HepG2 (cell line): ENCODE results near the gene FAM174C. TPM values are rescaled to one million over a fixed set of nuclear protein-coding genes. Genes with fewer than 3 reads are reported as not detected.

Experiments
- ATAC-seq: fragments of 200-7000 bp; cut with Tn5 transposase; 3 replicates; pipeline ENCODE4 v1.9.1; 2020; ENCODE audit warnings: mild to moderate bottlenecking, moderate library complexity
- BruUV-seq: library from RNA; stranded (reverse); fragments of 400-500 nt; replicated peaks from 2 replicates; lab custom pipeline; 2021; lab: Mats Ljungman, UMichigan
- CTCF ChIA-PET: fragments of 300-600 bp; formaldehyde crosslinking; extraction: SDS; loops from one replicate; lab custom pipeline; 2021; ENCODE audit warnings: low total read pairs, inconsistent platforms, low intra/inter-chr PET ratio; lab: Yijun Ruan, JAX
- POLR2A ChIA-PET: fragments of 350-600 bp; sonication (Branson Sonifier 250); formaldehyde crosslinking; loops from one replicate; lab custom pipeline; 2020; ENCODE audit warnings: antibody characterized with exemption, inconsistent platforms; lab: Yijun Ruan, JAX
- DNase-seq: peaks from one replicate; pipeline ENCODE4 v3.0.0-alpha.2; 2015; ENCODE audit warnings: low spot score
- FAIRE-seq: peaks from 3 replicates; lab custom pipeline; 2011; peaks lifted over from hg19 to GRCh38; lab: Jason Lieb, UNC
- H2AFZ ChIP-seq: one replicate; pipeline ENCODE4 v1.6.1; 2011; ENCODE audit warnings: low read length, inconsistent platforms
- H3K27ac ChIP-seq: fragments of 300-600 bp; 3 replicates; pipeline ENCODE4 v1.8.0; 2011; ENCODE audit warnings: mixed run types, mild to moderate bottlenecking, mixed read lengths, low read length, inconsistent platforms; ENCODE audit not compliant: insufficient read depth; ENCODE audit errors: extremely low read length
- H3K27me3 ChIP-seq, 2 experiments: fragments of 200-600 bp in 1 of 2; 2 replicates in 1 of 2; 3 replicates in 1 of 2; pipeline versions ENCODE4 v1.6.0 to v1.8.0; 2011; ENCODE audit warnings: low read length in 2 of 2, mild to moderate bottlenecking in 2 of 2, moderate library complexity in 2 of 2, inconsistent platforms in 1 of 2; ENCODE audit not compliant: insufficient read depth in 2 of 2, control insufficient read depth in 1 of 2
- H3K36me3 ChIP-seq, 2 experiments: fragments of 200-600 bp in 1 of 2; replicated peaks in 1 of 2; 2 replicates in 1 of 2; 3 replicates in 1 of 2; pipeline versions ENCODE4 v1.5.1 to v1.8.0; 2011; ENCODE audit warnings: low read length in 2 of 2, inconsistent platforms in 1 of 2; ENCODE audit not compliant: insufficient read depth in 2 of 2, control insufficient read depth in 1 of 2
- H3K4me1 ChIP-seq: 2 replicates; pipeline ENCODE4 v1.5.1; 2012; ENCODE audit warnings: low read length, inconsistent platforms; ENCODE audit not compliant: insufficient read depth
- H3K4me2 ChIP-seq: 2 replicates; pipeline ENCODE4 v1.6.0; 2011; ENCODE audit warnings: low read depth, low read length, inconsistent platforms
- H3K4me3 ChIP-seq, 3 experiments: fragments of 200-600 bp in 1 of 3; sonication (generic), shearing (Covaris generic) in 1 of 3; replicated peaks in 1 of 3; 2 replicates each; pipeline ENCODE4 v1.5.1; 2011 to 2016; ENCODE audit warnings: low read length in 3 of 3, inconsistent platforms in 2 of 3, low read depth in 2 of 3, mild to moderate bottlenecking in 2 of 3, control low read depth in 1 of 3, mixed read lengths in 1 of 3; ENCODE audit not compliant: insufficient read depth in 1 of 3
- H3K79me2 ChIP-seq: one replicate; pipeline ENCODE4 v1.6.1; 2011; ENCODE audit warnings: low read length, inconsistent platforms; ENCODE audit not compliant: insufficient read depth
- H3K9ac ChIP-seq: 2 replicates; pipeline ENCODE4 v1.6.0; 2011; ENCODE audit warnings: mild to moderate bottlenecking, low read depth, low read length, inconsistent platforms; ENCODE audit not compliant: insufficient read depth
- H3K9me3 ChIP-seq: 2 replicates; pipeline ENCODE4 v1.5.1; 2012; ENCODE audit warnings: mild to moderate bottlenecking, low read length
- H4K20me1 ChIP-seq: 2 replicates; pipeline ENCODE4 v1.6.0; 2011; ENCODE audit warnings: inconsistent platforms, mild to moderate bottlenecking, low read length, moderate library complexity; ENCODE audit not compliant: insufficient read depth
- BRF2 ChIP-seq: sonication (generic); formaldehyde crosslinking; IDR thresholded peaks from 2 replicates; pipeline ENCODE4 v1.8.1; 2022; ENCODE audit warnings: mild to moderate bottlenecking, missing genetic modification reagents
- EHMT2 ChIP-seq: fragments of 200-600 bp; sonication (generic); IDR thresholded peaks from 2 replicates; pipeline ENCODE4 v1.7.0; 2017; ENCODE audit warnings: antibody characterized with exemption, low read depth, low read length, borderline replicate concordance
- HDAC6 ChIP-seq: fragments of 200-600 bp; sonication (generic); IDR thresholded peaks from 2 replicates; pipeline ENCODE4 v1.7.0; 2017; ENCODE audit warnings: mild to moderate bottlenecking, antibody characterized with exemption, low read length, low read depth
- MLX ChIP-seq: IDR thresholded peaks from 2 replicates; pipeline ENCODE4 v1.6.1; 2016
- MXI1 ChIP-seq: IDR thresholded peaks from 3 replicates; pipeline ENCODE4 v1.6.1; 2012; ENCODE audit warnings: low read depth, low read length, inconsistent platforms, borderline replicate concordance
- RBM39 ChIP-seq: fragments of 200-400 bp; formaldehyde crosslinking; IDR thresholded peaks from one replicate; pipeline ENCODE4 v1.6.1; 2018; ENCODE audit warnings: antibody characterized with exemption, mild to moderate bottlenecking, low read depth, low read length; ENCODE audit not compliant: poor library complexity, severe bottlenecking
- TAF15 ChIP-seq: fragments of 200-400 bp; formaldehyde crosslinking; IDR thresholded peaks from one replicate; pipeline ENCODE4 v1.6.1; 2018; ENCODE audit warnings: mild to moderate bottlenecking, low read depth, low read length; ENCODE audit not compliant: poor library complexity, severe bottlenecking
- TRAFD1 ChIP-seq: sonication (generic); formaldehyde crosslinking; IDR thresholded peaks from 2 replicates; pipeline ENCODE4 v1.5.1; 2020; ENCODE audit warnings: missing genetic modification reagents, mild to moderate bottlenecking, borderline replicate concordance
- ZBTB26 ChIP-seq: IDR thresholded peaks from 2 replicates; pipeline ENCODE4 v1.6.1; 2016; ENCODE audit warnings: missing compliant biosample characterization, missing genetic modification reagents, borderline replicate concordance
- ZNF761 ChIP-seq: sonication (generic); formaldehyde crosslinking; conservative IDR thresholded peaks from 2 replicates; pipeline ENCODE4 v1.4.0; 2020; ENCODE audit warnings: mild to moderate bottlenecking, missing genetic modification reagents
- WGBS: methylation state at CpG from one replicate; pipeline ENCODE4 v1.1.6; 2017; ENCODE audit warnings: low lambda C conversion rate; 5-methylcytosine and 5-hydroxymethylcytosine counted together
- in situ Hi-C: cut with HindIII; loops from 2 replicates; pipeline ENCODE4 v1.10.0; 2017; ENCODE audit warnings: low pct_unique_long_range_greater_than_20kb; ENCODE audit not compliant: extremely low pct_ligation_motif_present
- intact Hi-C: fragments of 100-400 bp; cut with micrococcal nuclease; formaldehyde crosslinking; loops from one replicate; pipeline ENCODE4 v1.10.0; 2022; ENCODE audit not compliant: unreplicated experiment
- polyA plus RNA-seq, 8 experiments: library from polyadenylated mRNA; depleted of rRNA in 3 of 8; stranded (reverse) in 7 of 8; unstranded in 1 of 8; fragments of >200 nt; fragmentation: Illumina TruSeq in 4 of 8; extraction: Trizol in 4 of 8; gene quantifications; 2 replicates each; pipeline versions ENCODE4 v1.2.1 to v1.2.3, GENCODE V29; 2011 to 2016; ENCODE audit warnings: low read depth in 4 of 8, missing spikeins in 1 of 8, mixed read lengths in 1 of 8; ENCODE audit not compliant: insufficient read depth in 1 of 8
- total RNA-seq, 5 experiments: library from RNA; depleted of rRNA; stranded (reverse); fragments of >200 nt; fragmentation: Illumina TruSeq; extraction: Trizol; gene quantifications; 2 replicates each; pipeline ENCODE4 v1.2.3, GENCODE V29; 2016; ENCODE audit warnings: low read depth in 1 of 5

The FAM174C gene
- total and polyA plus RNA-seq, 2 of the 13 experiments (the other 11 are each of a cell fraction or from before 2014, with no cell fraction given): 19.5 to 31.3 TPM

GRCh38 chr19:1281569-1282287 is 6.4 kb downstream of the FAM174C start:
- TF ChIP-seq ZBTB26 (CRISPR knock-in tag): no peak
- no peak for TF ChIP-seq HDAC6

GRCh38 chr19:1282588-1283206 is 7.4 kb downstream of the FAM174C start:
- CTCF ChIA-PET: no interaction called here
- Histone ChIP-seq H3K27me3 (no peaks in the 10 kb centered on the region; a peak in 1 of 5 replicates), H3K9ac (no peak overlapping the region), H3K4me3 (peak overlapping the region in 1 of 3 experiments; percentile 70; a peak in 1 of 6 replicates), H3K4me2 (no peak overlapping the region; the same call in 1 of the 2 replicates), H3K4me1 (peaks cover 35% of the 10 kb centered on the region), H3K36me3 (peaks cover 2 to 9% of the 10 kb centered on the region in 2 experiments; a peak in 3 of 5 replicates), H3K9me3 (no peaks in the 10 kb centered on the region), H4K20me1 (no peaks in the 10 kb centered on the region), H3K27ac (peak overlapping the region; percentile 75), H3K79me2 (peaks cover 14% of the 10 kb centered on the region), H2AFZ (no peak overlapping the region)
- FAIRE-seq: no peak
- DNase-seq: no peak
- no peak for ATAC-seq
- no CpG with 5 or more reads among the region's 18 CpGs for WGBS
- POLR2A ChIA-PET: interaction anchor here (1.0 to 3.5 kb wide), 10 partner anchors 9 to 173 kb away, joined by 3 to 61 read pairs (median 8); partner anchors contain the start of gene CIRBP
- in situ Hi-C loops (loop anchor here (5.0 kb wide), 2 partner anchors 35 to 90 kb away; no protein-coding TSS in a partner anchor), intact Hi-C loops (no loop called here)
- no TSS peak for BruUV-seq
- TF ChIP-seq TAF15 (no peak), TRAFD1 (CRISPR knock-in tag) (no peak), BRF2 (CRISPR knock-in tag) (no peak), MLX (no peak), ZNF761 (CRISPR knock-in tag) (no peak), EHMT2 (no peak), RBM39 (peak; percentile 50), MXI1 (no peak)

More at GRCh38 chr19:1281569-1282287, 6.4 kb downstream of the FAM174C start:
- H3K4me3 ChIP-seq: no peak overlapping the region
- ATAC-seq (no peak), FAIRE-seq (no peak), DNase-seq (no peak)
- 62% methylated on average over 8 of the region's 15 CpGs for WGBS
- no peaks in the 10 kb centered on the region for H3K9me3 ChIP-seq
- peaks cover 8% of the 10 kb centered on the region for H3K79me2 ChIP-seq
- no peak overlapping the region for H3K27ac ChIP-seq
- H3K27me3 ChIP-seq: no peaks in the 10 kb centered on the region; a peak in 1 of 5 replicates
- peaks cover 30% of the 10 kb centered on the region for H3K4me1 ChIP-seq
- ChIA-PET POLR2A (interaction anchor here (2.5 to 3.5 kb wide), 2 partner anchors 12 to 174 kb away, joined by 7 to 61 read pairs; partner anchors contain the start of gene CIRBP), CTCF (no interaction called here)
- in situ Hi-C loops: loop anchor here (5.0 kb wide), 2 partner anchors 36 to 91 kb away; no protein-coding TSS in a partner anchor
- peaks cover 2 to 9% of the 10 kb centered on the region in 2 experiments; a peak in 3 of 5 replicates for H3K36me3 ChIP-seq
- BruUV-seq: no TSS peak
- no peak overlapping the region for H3K9ac ChIP-seq
- H3K4me2 ChIP-seq: no peak overlapping the region
- H4K20me1 ChIP-seq: no peaks in the 10 kb centered on the region
- H2AFZ ChIP-seq: no peak overlapping the region
- intact Hi-C loops: no loop called here
